ENCODE results near the gene GALNT18. TPM values are rescaled to one million over a fixed set of nuclear protein-coding genes. Genes with fewer than 3 reads are reported as not detected.

GALNT18 gene
- polyA plus RNA-seq, 4 donors: 22.2 to 35.0 (median 29.4) TPM

- no peak for DNase-seq (ENCODE audit: low read depth in 4 of 4, low spot score in 2 of 4)
Observed at GRCh38 chr11:11332141-11332710, 289.6 kb downstream of the GALNT18 start.

GRCh38 chr11:11329062-11329806 lies 292.6 kb downstream of the GALNT18 start:
- DNase-seq (ENCODE audit: low read depth in 4 of 4, low spot score in 2 of 4): no peak

GRCh38 chr11:11324090-11324489 lies 297.7 kb downstream of the GALNT18 start:
- DNase-seq (ENCODE audit: low read depth in 4 of 4, low spot score in 2 of 4): no peak

GRCh38 chr11:11322101-11322500 lies 299.7 kb downstream of the GALNT18 start:
- DNase-seq (ENCODE audit: low read depth in 4 of 4, low spot score in 2 of 4): no peak

- DNase-seq (ENCODE audit: low read depth in 4 of 4, low spot score in 2 of 4): no peak
Observed at GRCh38 chr11:11320825-11321224, 301.0 kb downstream of the GALNT18 start.

GRCh38 chr11:11318961-11319360 lies 302.8 kb downstream of the GALNT18 start:
- no peak for DNase-seq (ENCODE audit: low read depth in 4 of 4, low spot score in 2 of 4)

GRCh38 chr11:11318461-11318860 lies 303.3 kb downstream of the GALNT18 start:
- no peak for DNase-seq (ENCODE audit: low read depth in 4 of 4, low spot score in 2 of 4)

GRCh38 chr11:11316651-11317230 lies 305.1 kb downstream of the GALNT18 start:
- no peak for DNase-seq (ENCODE audit: low read depth in 4 of 4, low spot score in 2 of 4)

GRCh38 chr11:11313902-11314692 lies 307.7 kb downstream of the GALNT18 start:
- no peak for DNase-seq (ENCODE audit: low read depth in 4 of 4, low spot score in 2 of 4)

GRCh38 chr11:11313426-11313825 lies 308.4 kb downstream of the GALNT18 start:
- no peak for DNase-seq (ENCODE audit: low read depth in 4 of 4, low spot score in 2 of 4)

GRCh38 chr11:11312738-11313137 lies 309.1 kb downstream of the GALNT18 start:
- no peak for DNase-seq (ENCODE audit: low read depth in 4 of 4, low spot score in 2 of 4)

- no peak for DNase-seq (ENCODE audit: low read depth in 4 of 4, low spot score in 2 of 4)
Observed at GRCh38 chr11:11311169-11311568, 310.6 kb downstream of the GALNT18 start.

- DNase-seq (ENCODE audit: low read depth in 4 of 4, low spot score in 2 of 4): no peak
Observed at GRCh38 chr11:11309906-11310305, 311.9 kb downstream of the GALNT18 start.

- no peak for DNase-seq (ENCODE audit: low read depth in 4 of 4, low spot score in 2 of 4)
Observed at GRCh38 chr11:11308249-11308648, 313.6 kb downstream of the GALNT18 start.

GRCh38 chr11:11306855-11307254 lies 314.9 kb downstream of the GALNT18 start:
- DNase-seq (ENCODE audit: low read depth in 4 of 4, low spot score in 2 of 4): no peak

- DNase-seq (ENCODE audit: low read depth in 4 of 4, low spot score in 2 of 4): no peak
Observed at GRCh38 chr11:11304550-11304949, 317.3 kb downstream of the GALNT18 start.

GRCh38 chr11:11302565-11302964 lies 319.2 kb downstream of the GALNT18 start:
- no peak for DNase-seq (ENCODE audit: low read depth in 4 of 4, low spot score in 2 of 4)

GRCh38 chr11:11301212-11301611 lies 320.6 kb downstream of the GALNT18 start:
- no peak for DNase-seq (ENCODE audit: low read depth in 4 of 4, low spot score in 2 of 4)

- DNase-seq (ENCODE audit: low read depth in 4 of 4, low spot score in 2 of 4): no peak
Observed at GRCh38 chr11:11297578-11297977, 324.2 kb downstream of the GALNT18 start.

GRCh38 chr11:11296434-11296833 lies 325.4 kb downstream of the GALNT18 start:
- DNase-seq (ENCODE audit: low read depth in 4 of 4, low spot score in 2 of 4): no peak

- DNase-seq (ENCODE audit: low read depth in 4 of 4, low spot score in 2 of 4): no peak
Observed at GRCh38 chr11:11294551-11294855, 327.3 kb downstream of the GALNT18 start.

All from left renal cortex interstitium (tissue), 4 donors.